ENCODE measurements around the gene CSPG4.

CSPG4 gene

DNA sequence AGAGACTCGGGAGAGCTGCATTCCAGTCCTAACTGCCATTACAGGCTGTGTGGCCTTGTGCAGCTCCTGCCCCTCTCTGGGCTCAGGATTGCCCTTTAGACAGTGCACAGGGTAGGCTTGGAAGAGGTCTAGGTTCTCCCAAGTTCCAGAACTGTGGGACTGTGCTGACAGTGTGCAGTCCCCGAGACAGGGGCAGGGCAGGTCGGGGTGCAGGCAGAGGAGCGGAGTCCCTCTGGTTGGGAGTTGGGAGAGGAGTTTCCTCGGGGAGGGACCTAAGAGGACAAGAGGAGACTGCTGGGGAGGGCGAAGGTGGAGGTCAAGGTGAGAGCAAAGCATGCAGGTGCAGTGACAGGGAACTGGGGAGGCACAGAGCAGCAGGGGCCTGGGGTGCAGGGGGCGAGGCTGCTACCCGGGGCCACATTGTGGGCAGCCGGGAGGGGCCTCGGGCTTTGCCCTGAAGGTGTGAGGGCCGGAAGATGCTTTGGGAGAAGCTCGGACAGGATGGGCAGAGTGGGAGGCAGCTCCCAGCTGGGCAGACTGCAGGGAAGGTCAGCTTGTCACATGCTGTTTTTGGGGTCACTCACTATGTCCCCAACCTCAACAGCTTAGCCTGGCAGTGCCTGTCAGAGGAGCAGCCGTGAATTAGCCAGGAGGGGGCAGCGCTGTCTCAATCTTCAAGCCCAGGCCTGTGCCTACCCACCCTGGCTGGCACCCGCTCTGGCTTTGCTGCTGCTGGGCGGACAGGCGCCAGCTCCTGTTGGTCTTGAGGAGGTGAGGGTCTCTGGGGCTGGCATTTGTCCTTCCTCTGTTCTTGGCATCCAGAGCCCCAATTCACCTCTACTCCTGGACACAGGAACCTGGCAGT lies 15.4 kb upstream of the CSPG4 start:
- TF ChIP-seq, protein P1, sequence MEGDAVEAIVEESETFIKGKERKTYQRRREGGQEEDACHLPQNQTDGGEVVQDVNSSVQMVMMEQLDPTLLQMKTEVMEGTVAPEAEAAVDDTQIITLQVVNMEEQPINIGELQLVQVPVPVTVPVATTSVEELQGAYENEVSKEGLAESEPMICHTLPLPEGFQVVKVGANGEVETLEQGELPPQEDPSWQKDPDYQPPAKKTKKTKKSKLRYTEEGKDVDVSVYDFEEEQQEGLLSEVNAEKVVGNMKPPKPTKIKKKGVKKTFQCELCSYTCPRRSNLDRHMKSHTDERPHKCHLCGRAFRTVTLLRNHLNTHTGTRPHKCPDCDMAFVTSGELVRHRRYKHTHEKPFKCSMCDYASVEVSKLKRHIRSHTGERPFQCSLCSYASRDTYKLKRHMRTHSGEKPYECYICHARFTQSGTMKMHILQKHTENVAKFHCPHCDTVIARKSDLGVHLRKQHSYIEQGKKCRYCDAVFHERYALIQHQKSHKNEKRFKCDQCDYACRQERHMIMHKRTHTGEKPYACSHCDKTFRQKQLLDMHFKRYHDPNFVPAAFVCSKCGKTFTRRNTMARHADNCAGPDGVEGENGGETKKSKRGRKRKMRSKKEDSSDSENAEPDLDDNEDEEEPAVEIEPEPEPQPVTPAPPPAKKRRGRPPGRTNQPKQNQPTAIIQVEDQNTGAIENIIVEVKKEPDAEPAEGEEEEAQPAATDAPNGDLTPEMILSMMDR (IDR thresholded peaks at IDR 0.05; ENCODE audit: low read depth, low read length, missing control alignments), result peak; percentile 61
- no peak for DNase-seq (ENCODE audit: extremely low read depth, low read depth)
- H3K4me3 ChIP-seq (replicated peaks; ENCODE audit: low read depth, low read length), result no peak overlapping the region

DNA sequence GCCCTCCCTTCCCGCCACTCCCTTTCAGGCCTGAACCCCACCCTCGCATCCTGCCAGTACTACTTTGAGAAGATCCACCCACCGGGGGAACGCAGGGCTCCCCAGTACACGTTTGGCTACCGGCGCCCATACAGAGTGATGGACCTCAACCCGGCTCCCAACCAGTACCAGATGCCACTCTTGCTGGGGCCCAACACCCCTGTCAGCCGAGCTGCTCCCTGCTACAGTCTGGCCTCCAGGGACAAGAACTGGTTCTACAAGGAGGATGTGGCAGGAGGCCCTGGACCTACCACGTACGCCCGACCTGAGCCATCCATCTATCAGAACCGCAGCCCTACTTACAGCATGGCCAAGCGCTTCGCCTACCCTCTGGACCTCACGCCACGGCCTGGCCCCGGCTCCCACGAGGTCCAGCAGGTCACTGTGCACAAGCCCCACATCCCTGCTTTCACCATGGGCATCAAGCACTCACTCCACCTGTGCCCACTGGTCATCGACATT lies 14.4 kb upstream of the CSPG4 start:
- no peak overlapping the region for H3K4me3 ChIP-seq (replicated peaks; ENCODE audit: low read depth, low read length)
- no peak for DNase-seq (ENCODE audit: extremely low read depth, low read depth)
- TF ChIP-seq, protein P1 (IDR thresholded peaks at IDR 0.05; ENCODE audit: low read depth, low read length, missing control alignments), result no peak

DNA sequence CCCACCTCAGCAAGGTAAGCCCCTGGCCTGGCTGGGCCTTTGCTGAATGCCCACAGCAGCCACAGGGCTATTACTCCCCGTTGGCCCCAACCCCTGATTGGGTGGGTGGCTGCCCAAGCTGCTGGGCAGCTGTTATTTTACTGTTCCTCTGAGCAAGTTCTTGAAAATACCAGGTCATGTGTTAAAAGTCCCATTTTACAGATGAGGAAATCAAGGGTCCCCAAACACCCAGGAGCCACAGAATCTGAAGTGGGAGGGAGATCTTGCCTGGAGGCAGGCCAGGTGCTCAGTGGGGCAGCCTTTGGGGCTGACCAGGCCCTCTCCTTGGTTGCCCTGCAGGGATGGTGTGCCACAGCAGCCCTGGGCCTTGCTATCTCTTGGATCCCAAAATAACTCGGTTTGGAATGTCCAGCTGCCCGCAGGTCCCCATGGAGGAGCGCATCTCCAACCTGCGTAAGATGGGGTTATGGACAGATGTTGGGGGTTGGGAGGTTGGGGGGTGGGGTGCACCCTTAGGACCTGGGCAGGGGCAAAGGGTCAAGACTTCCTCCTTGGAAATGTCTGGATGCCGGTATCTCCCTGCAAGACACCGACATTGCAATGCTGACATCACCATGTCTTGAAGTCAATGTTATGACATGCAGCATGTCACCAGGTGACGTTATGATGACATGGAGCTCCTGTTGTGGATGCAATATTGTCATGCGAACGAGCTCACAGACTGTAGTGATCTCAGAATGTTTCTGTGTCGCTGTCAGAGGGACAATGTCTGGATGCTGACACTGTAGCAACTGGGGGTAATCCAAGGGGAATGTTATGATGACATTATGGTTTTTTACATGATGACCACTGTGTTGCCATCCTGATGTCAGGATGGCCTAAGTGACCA lies 13.3 kb upstream of the CSPG4 start:
- no peak overlapping the region for H3K4me3 ChIP-seq (replicated peaks; ENCODE audit: low read depth, low read length)
- DNase-seq (ENCODE audit: extremely low read depth, low read depth), result no peak
- TF ChIP-seq, protein P1 (IDR thresholded peaks at IDR 0.05; ENCODE audit: low read depth, low read length, missing control alignments), result no peak

DNA sequence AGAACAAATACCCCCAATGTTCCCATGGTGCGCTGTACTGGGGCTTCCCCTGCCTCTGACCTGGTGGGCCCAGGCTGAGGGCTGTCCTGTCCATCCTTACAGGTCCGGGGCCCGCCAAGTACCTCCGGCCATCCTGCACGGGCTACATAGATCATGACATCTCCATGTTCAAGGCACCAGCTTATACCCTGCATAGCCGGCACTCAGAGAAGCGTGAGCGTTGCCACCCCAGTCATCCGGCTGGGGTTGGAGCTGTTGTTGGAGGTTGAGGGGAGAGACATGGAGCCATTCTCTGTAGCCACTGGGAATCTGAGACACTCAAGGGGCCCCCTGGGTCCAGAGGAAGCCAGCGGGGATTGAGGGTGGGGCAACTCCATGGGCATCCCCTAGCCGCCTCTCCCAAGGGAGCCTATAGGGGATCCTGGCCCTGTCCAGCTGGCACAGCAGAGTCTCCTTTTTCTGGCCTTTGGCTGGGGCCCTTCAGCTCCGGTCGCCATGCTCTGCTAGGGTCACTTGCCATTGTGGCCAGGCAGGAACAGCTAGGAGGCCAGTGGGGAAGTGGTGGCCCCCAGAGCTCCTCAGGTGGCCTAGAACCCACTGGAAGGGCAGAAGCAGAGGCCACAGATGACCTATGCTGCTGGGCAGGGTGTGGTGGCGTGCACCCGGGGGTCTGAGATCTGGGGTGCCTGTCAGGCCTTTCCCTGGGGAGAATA lies 12.5 kb upstream of the CSPG4 start:
- TF ChIP-seq, protein P1 (IDR thresholded peaks at IDR 0.05; ENCODE audit: low read depth, low read length, missing control alignments), result no peak
- no peak for DNase-seq (ENCODE audit: extremely low read depth, low read depth)
- H3K4me3 ChIP-seq (replicated peaks; ENCODE audit: low read depth, low read length), result no peak overlapping the region

DNA sequence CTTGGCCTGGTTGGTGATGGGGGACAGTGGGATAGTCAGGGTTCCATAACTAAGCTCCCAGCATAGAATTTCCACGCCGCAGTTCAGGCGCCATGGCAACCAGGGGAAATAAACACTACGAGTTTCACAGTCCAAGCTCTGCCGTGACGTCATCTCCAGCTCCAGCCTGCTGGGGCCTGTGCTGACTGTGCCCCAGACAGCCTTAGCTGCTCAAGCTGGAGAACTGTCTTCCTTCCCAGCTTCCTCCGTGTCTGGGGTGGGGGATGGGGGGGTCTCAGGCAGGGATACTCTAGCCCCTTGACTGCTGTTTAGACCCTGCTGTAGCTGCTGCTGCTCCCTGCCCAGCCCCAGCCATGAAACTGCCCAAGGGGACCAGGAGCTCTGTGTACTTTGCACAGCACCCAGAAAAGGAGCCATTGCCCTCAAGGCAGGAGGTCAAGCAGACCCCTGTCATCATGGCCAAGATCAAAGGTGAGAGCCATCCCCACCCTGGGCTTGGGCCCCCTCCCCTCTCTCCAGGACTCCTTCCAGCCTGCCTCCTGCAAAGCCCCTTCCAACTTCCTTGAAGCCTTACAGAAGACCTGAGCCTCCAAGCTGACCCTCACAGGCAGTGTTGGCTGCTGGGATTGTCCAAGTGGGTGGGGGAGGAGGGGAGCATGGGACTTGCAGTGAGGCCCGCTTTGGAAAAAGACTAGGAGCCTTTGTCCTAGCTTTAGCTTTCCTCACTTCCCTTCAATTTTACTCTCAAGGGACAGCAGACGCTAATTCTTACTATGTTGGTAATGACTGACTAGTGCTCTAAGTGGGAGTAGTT lies 11.4 kb upstream of the CSPG4 start:
- no peak overlapping the region for H3K4me3 ChIP-seq (replicated peaks; ENCODE audit: low read depth, low read length)
- DNase-seq (ENCODE audit: extremely low read depth, low read depth), result peak; percentile 87
- TF ChIP-seq, protein P1 (IDR thresholded peaks at IDR 0.05; ENCODE audit: low read depth, low read length, missing control alignments), result no peak
